Measurements from ENCODE around the gene DSCAM. TPM values are rescaled to one million over a fixed set of nuclear protein-coding genes. Genes with fewer than 3 reads are reported as not detected.

Gene DSCAM
- total RNA-seq, 4 donors from 2014 or later: not detected

- TF ChIP-seq CTCF (IDR thresholded peaks at IDR 0.05): no peak
- TF ChIP-seq POLR2A (IDR thresholded peaks at IDR 0.05): no peak
- 41 to 84% methylated on average over 2 of the region's 2 CpGs for WGBS, 2 donors
- H3K4me3 ChIP-seq (ENCODE audit: low read depth, poor library complexity, severe bottlenecking): no peak overlapping the region
- intact Hi-C loops (cut with DNase I; ENCODE audit: low total_unique reads): no loop called here
- no peak for DNase-seq (ENCODE audit: low spot score in 2 of 2)
Observed at GRCh38 chr21:40356644-40357043, 490.3 kb downstream of the DSCAM start.

GRCh38 chr21:40355076-40355475 lies 491.9 kb downstream of the DSCAM start:
- no peak for DNase-seq (ENCODE audit: low spot score in 2 of 2)
- 84 to 85% methylated on average over 5 of the region's 5 CpGs for WGBS, 2 donors
- no peak overlapping the region for H3K4me3 ChIP-seq (ENCODE audit: low read depth, poor library complexity, severe bottlenecking)
- intact Hi-C loops (cut with DNase I; ENCODE audit: low total_unique reads): no loop called here
- TF ChIP-seq POLR2A (IDR thresholded peaks at IDR 0.05) (no peak), CTCF (IDR thresholded peaks at IDR 0.05) (no peak)

GRCh38 chr21:40351006-40351405 lies 496.0 kb downstream of the DSCAM start:
- no peak for TF ChIP-seq POLR2A (IDR thresholded peaks at IDR 0.05)
- no peak for TF ChIP-seq CTCF (IDR thresholded peaks at IDR 0.05)
- WGBS, 2 donors: 48 to 61% methylated on average over 2 of the region's 2 CpGs
- DNase-seq (ENCODE audit: low spot score in 2 of 2): no peak
- intact Hi-C loops (cut with DNase I; ENCODE audit: low total_unique reads): no loop called here
- no peak overlapping the region for H3K4me3 ChIP-seq (ENCODE audit: low read depth, poor library complexity, severe bottlenecking)

GRCh38 chr21:40349591-40349990 lies 497.4 kb downstream of the DSCAM start:
- no peak overlapping the region for H3K4me3 ChIP-seq (ENCODE audit: low read depth, poor library complexity, severe bottlenecking)
- TF ChIP-seq POLR2A (IDR thresholded peaks at IDR 0.05) (no peak), CTCF (IDR thresholded peaks at IDR 0.05) (no peak)
- 68 to 75% methylated on average over 2 of the region's 2 CpGs for WGBS, 2 donors
- intact Hi-C loops (cut with DNase I; ENCODE audit: low total_unique reads): no loop called here
- no peak for DNase-seq (ENCODE audit: low spot score in 2 of 2)

GRCh38 chr21:40345711-40346321 lies 501.1 kb downstream of the DSCAM start:
- intact Hi-C loops (cut with DNase I; ENCODE audit: low total_unique reads): no loop called here
- DNase-seq (ENCODE audit: low spot score in 2 of 2): no peak
- 72 to 82% methylated on average over 9 of the region's 9 CpGs for WGBS, 2 donors
- no peak overlapping the region for H3K4me3 ChIP-seq (ENCODE audit: low read depth, poor library complexity, severe bottlenecking)
- TF ChIP-seq POLR2A (IDR thresholded peaks at IDR 0.05) (no peak), CTCF (IDR thresholded peaks at IDR 0.05) (no peak)

GRCh38 chr21:40340357-40340756 lies 506.6 kb downstream of the DSCAM start:
- intact Hi-C loops (cut with DNase I; ENCODE audit: low total_unique reads): no loop called here
- no peak for TF ChIP-seq CTCF (IDR thresholded peaks at IDR 0.05)
- no peak for TF ChIP-seq POLR2A (IDR thresholded peaks at IDR 0.05)
- no peak overlapping the region for H3K4me3 ChIP-seq (ENCODE audit: low read depth, poor library complexity, severe bottlenecking)
- no peak for DNase-seq (ENCODE audit: low spot score in 2 of 2)
